MM.1S (cell line): Measurements from ENCODE around the gene CHCHD6.

Experiments used
- DNase-seq: peaks from one replicate; pipeline ENCODE4 v3.0.0-alpha.2; 2015
- H2AFZ ChIP-seq: fragments of 300-600 bp; sonication (generic); 2 replicates; pipeline ENCODE4 v1.6.0; 2016; ENCODE audit warnings: antibody characterized with exemption, low read length
- H3F3A ChIP-seq: fragments of 300-600 bp; sonication (generic); 2 replicates; pipeline ENCODE4 v1.6.1; 2016; ENCODE audit warnings: mild to moderate bottlenecking, antibody characterized with exemption, low read length, moderate library complexity, mixed read lengths; ENCODE audit not compliant: insufficient read depth
- H3K27ac ChIP-seq: fragments of 300-600 bp; sonication (generic); 2 replicates; pipeline ENCODE4 v1.5.1; 2016; ENCODE audit warnings: mild to moderate bottlenecking, low read length
- H3K27me3 ChIP-seq: fragments of 300-600 bp; sonication (generic); replicated peaks from 2 replicates; pipeline ENCODE4 v1.6.0; 2016; ENCODE audit warnings: low read length; ENCODE audit not compliant: insufficient read depth
- H3K36me3 ChIP-seq: fragments of 300-600 bp; sonication (generic); replicated peaks from 2 replicates; pipeline ENCODE4 v1.6.1; 2016; ENCODE audit warnings: mild to moderate bottlenecking, low read length, mixed read lengths; ENCODE audit not compliant: insufficient read depth
- H3K4me1 ChIP-seq: fragments of 300-600 bp; sonication (generic); 2 replicates; pipeline ENCODE4 v1.6.1; 2016; ENCODE audit warnings: low read length, mixed read lengths
- H3K4me2 ChIP-seq: fragments of 300-600 bp; sonication (generic); 2 replicates; pipeline ENCODE4 v1.6.0; 2016; ENCODE audit warnings: low read depth, low read length
- H3K4me3 ChIP-seq: fragments of 300-600 bp; sonication (generic); 2 replicates; pipeline ENCODE4 v1.5.1; 2016; ENCODE audit warnings: low read length, mixed read lengths
- H3K79me2 ChIP-seq: fragments of 300-600 bp; sonication (generic); 2 replicates; pipeline ENCODE4 v1.6.1; 2016; ENCODE audit warnings: mixed run types, low read length, mixed read lengths
- H3K9ac ChIP-seq: fragments of 300-600 bp; sonication (generic); 2 replicates; pipeline ENCODE4 v1.6.1; 2016; ENCODE audit warnings: low read length, mixed read lengths
- H3K9me2 ChIP-seq: fragments of 300-600 bp; sonication (generic); replicated peaks from 2 replicates; pipeline ENCODE4 v1.6.1; 2016; ENCODE audit warnings: mild to moderate bottlenecking, low read length, mixed read lengths; ENCODE audit not compliant: insufficient read depth
- H3K9me3 ChIP-seq: fragments of 300-600 bp; sonication (generic); replicated peaks from 2 replicates; pipeline ENCODE4 v1.6.1; 2016; ENCODE audit warnings: mild to moderate bottlenecking, low read length, mixed read lengths; ENCODE audit not compliant: insufficient read depth
- H4K20me1 ChIP-seq: fragments of 300-600 bp; sonication (generic); 2 replicates; pipeline ENCODE4 v1.6.1; 2016; ENCODE audit warnings: mild to moderate bottlenecking, low read length, moderate library complexity, mixed read lengths; ENCODE audit not compliant: insufficient read depth
- EZH2 ChIP-seq: fragments of 300-600 bp; sonication (generic); optimal IDR thresholded peaks from 2 replicates; pipeline ENCODE3; 2017; ENCODE audit warnings: low read depth, mild to moderate bottlenecking, antibody characterized with exemption, low read length, mixed read lengths
- EZH2phosphoT487 ChIP-seq: fragments of 300-600 bp; sonication (generic); IDR thresholded peaks from 2 replicates; pipeline ENCODE4 v1.6.1; 2018; ENCODE audit warnings: antibody characterized with exemption, low read length
- TF ChIP-seq, protein P1 (sequence below): fragments of 300-600 bp; sonication (generic); IDR thresholded peaks from 2 replicates; pipeline ENCODE4 v1.5.1; 2016; ENCODE audit warnings: antibody characterized with exemption, low read length, mixed read lengths

Gene CHCHD6

DNA sequence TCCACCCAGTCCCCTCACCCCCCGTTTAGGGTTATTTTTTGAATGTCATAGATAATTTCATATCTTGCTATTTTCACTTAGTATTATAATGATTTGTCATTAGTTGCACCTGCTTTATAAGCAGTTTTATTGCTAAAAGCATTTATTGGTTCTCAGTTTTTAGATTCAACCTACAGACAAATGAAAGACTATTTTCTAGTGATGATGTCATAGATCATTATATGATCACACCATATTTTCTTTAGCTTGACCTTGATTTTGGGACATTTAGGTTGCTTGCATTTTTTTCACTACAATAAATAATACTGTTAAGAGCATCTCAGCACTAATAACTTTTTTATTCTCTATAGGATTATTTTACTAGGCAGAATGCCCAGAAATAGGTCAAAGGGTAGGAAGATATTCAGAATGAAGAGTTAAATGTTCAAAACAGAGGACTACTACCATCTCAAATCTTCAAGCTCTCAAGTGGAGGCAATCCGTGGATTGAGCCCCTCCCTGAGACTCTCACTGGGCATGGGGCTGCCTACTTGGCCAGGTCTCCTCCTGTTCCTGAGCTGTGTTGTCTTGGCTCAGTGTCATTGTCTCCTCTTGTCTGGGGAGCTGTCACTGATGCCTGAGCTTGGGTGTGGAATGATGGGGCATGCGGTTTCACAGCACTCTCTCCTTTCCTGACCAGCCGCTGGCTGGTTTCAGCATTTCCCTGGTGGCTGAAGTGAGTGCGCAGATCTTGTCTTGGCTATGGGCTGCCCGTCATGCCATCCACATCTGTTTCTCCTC is 28.4 kb downstream of the CHCHD6 start:
- H3F3A ChIP-seq = no peaks in the 10 kb centered on the region
- no peaks in the 10 kb centered on the region for H3K36me3 ChIP-seq
- no peaks in the 10 kb centered on the region for H3K9me2 ChIP-seq
- DNase-seq = no peak
- no peak overlapping the region for H3K27ac ChIP-seq
- no peaks in the 10 kb centered on the region for H3K79me2 ChIP-seq
- no peaks in the 10 kb centered on the region for H3K9me3 ChIP-seq
- H3K4me2 ChIP-seq = no peak overlapping the region
- H3K9ac ChIP-seq = no peak overlapping the region
- H3K4me3 ChIP-seq = no peak overlapping the region
- no peaks in the 10 kb centered on the region for H4K20me1 ChIP-seq
- no peaks in the 10 kb centered on the region for H3K4me1 ChIP-seq
- H3K27me3 ChIP-seq = no peaks in the 10 kb centered on the region
- no peak overlapping the region for H2AFZ ChIP-seq
- TF ChIP-seq EZH2phosphoT487 = no peak

DNA sequence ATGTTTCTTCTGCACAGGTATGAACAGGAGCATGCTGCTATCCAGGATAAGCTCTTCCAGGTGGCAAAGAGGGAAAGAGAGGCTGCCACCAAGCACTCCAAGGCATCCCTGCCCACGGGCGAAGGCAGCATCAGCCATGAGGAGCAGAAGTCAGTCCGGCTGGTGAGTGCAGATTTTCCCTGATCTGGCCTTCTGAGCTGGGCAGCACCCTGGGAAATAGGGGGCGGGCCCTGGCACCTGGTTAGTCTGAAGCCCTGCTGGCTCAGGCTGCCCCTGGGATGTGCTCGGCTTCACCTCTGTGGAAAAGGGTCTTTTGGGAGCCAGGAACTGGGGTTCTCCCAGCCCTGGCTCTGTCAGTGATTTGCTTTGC is 29.0 kb downstream of the CHCHD6 start:
- Histone ChIP-seq H3K9ac (no peak overlapping the region), H4K20me1 (no peaks in the 10 kb centered on the region), H3K4me3 (no peak overlapping the region), H3K36me3 (no peaks in the 10 kb centered on the region), H3K9me2 (no peaks in the 10 kb centered on the region), H3K27ac (no peak overlapping the region), H3K4me2 (no peak overlapping the region), H3K27me3 (no peaks in the 10 kb centered on the region), H3F3A (no peaks in the 10 kb centered on the region), H3K9me3 (no peaks in the 10 kb centered on the region), H2AFZ (no peak overlapping the region), H3K79me2 (no peaks in the 10 kb centered on the region), H3K4me1 (no peaks in the 10 kb centered on the region)
- TF ChIP-seq EZH2phosphoT487 (no peak), EZH2 (no peak)
- TF ChIP-seq, protein P1, sequence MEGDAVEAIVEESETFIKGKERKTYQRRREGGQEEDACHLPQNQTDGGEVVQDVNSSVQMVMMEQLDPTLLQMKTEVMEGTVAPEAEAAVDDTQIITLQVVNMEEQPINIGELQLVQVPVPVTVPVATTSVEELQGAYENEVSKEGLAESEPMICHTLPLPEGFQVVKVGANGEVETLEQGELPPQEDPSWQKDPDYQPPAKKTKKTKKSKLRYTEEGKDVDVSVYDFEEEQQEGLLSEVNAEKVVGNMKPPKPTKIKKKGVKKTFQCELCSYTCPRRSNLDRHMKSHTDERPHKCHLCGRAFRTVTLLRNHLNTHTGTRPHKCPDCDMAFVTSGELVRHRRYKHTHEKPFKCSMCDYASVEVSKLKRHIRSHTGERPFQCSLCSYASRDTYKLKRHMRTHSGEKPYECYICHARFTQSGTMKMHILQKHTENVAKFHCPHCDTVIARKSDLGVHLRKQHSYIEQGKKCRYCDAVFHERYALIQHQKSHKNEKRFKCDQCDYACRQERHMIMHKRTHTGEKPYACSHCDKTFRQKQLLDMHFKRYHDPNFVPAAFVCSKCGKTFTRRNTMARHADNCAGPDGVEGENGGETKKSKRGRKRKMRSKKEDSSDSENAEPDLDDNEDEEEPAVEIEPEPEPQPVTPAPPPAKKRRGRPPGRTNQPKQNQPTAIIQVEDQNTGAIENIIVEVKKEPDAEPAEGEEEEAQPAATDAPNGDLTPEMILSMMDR = no peak
- DNase-seq = no peak

DNA sequence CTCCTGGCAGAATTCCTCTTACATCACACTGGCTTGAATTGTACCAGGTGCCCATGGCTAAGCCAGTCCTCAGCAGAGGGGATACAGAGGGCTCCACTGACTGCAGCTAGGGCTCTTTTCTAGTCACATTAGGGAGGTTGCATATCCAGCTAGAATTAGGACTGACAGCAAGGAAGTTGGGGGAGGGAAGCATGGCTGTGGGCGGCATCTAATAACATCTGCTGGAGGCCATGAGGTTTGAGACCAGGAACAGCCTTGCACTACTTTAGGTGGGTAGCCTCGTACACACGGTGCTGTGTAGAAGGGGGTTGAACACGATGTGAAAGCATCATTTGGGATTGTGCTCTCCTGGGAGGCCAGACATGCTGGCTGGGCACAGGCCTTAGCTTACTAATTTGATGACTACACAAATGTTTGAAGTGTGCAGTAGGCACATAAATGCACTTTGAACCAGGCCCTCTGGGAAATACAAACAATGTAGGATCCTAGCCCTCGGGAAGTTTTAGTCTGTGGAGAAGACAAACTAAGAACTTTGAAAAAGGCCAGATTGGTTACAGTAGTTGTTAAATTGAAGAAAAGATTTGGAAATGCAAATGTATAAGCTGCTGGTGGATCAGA is 30.2 kb downstream of the CHCHD6 start:
- no peaks in the 10 kb centered on the region for H3K79me2 ChIP-seq
- no peaks in the 10 kb centered on the region for H3K4me1 ChIP-seq
- no peaks in the 10 kb centered on the region for H3F3A ChIP-seq
- no peak overlapping the region for H3K27ac ChIP-seq
- no peaks in the 10 kb centered on the region for H4K20me1 ChIP-seq
- no peaks in the 10 kb centered on the region for H3K27me3 ChIP-seq
- TF ChIP-seq EZH2 (no peak), EZH2phosphoT487 (no peak)
- TF ChIP-seq, protein P1 = no peak
- no peak overlapping the region for H2AFZ ChIP-seq
- no peak overlapping the region for H3K4me3 ChIP-seq
- no peak overlapping the region for H3K9ac ChIP-seq
- no peaks in the 10 kb centered on the region for H3K9me3 ChIP-seq
- no peaks in the 10 kb centered on the region for H3K36me3 ChIP-seq
- DNase-seq = no peak
- no peaks in the 10 kb centered on the region for H3K9me2 ChIP-seq
- H3K4me2 ChIP-seq = no peak overlapping the region

DNA sequence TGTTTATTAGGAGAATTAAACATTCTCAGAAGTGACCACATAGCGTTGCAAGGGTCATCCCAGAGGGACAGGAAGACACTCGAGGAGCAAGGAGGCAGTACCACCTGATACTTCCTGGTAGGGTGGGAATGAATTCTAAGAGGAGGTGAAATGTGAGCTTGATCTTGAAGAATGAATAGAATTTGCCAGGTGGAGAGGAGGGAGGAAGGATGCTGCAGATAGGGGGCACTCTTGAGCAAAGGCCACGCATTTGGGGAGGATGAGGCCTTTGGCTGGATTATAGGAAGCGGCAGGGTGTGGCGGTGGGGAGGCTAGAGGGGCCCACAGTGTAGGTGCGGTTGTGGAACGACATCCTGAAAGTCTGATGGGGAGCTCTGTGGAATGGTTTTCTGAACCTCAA is 33.5 kb downstream of the CHCHD6 start:
- Histone ChIP-seq H3K36me3 (no peaks in the 10 kb centered on the region), H3K4me2 (no peak overlapping the region)

More for the DNA sequence above, 33.5 kb downstream of the CHCHD6 start:
- Histone ChIP-seq H3K9me3 (no peaks in the 10 kb centered on the region), H3K9ac (no peak overlapping the region), H4K20me1 (no peaks in the 10 kb centered on the region), H3K9me2 (no peaks in the 10 kb centered on the region), H3K4me1 (no peaks in the 10 kb centered on the region), H3K27ac (no peak overlapping the region), H3K27me3 (no peaks in the 10 kb centered on the region), H3K4me3 (no peak overlapping the region), H3K79me2 (no peaks in the 10 kb centered on the region), H3F3A (no peaks in the 10 kb centered on the region), H2AFZ (no peak overlapping the region)
- TF ChIP-seq EZH2 (no peak), EZH2phosphoT487 (no peak)
- TF ChIP-seq, protein P1 = peak; percentile 13; the same call in 1 of the 2 replicates
- DNase-seq = no peak
